NB4 (cell line): ENCODE measurements around the gene MYO7A.

Experiments used
- DNase-seq: peaks from one replicate; pipeline ENCODE4 v3.0.0; 2010; ENCODE audit warnings: low read depth
- H3K4me3 ChIP-seq: one replicate; pipeline ENCODE4 v1.5.1; 2011; ENCODE audit warnings: mild to moderate bottlenecking, low read depth, low read length, moderate library complexity
- MYC ChIP-seq: IDR thresholded peaks from 2 replicates; pipeline ENCODE4 v1.6.1; 2011; ENCODE audit warnings: low read depth, low read length
- POLR2A ChIP-seq: IDR thresholded peaks from 2 replicates; pipeline ENCODE4 v1.6.1; 2011; ENCODE audit warnings: mild to moderate bottlenecking; ENCODE audit not compliant: insufficient read length; ENCODE audit errors: extremely low read depth
- TF ChIP-seq, protein P1 (sequence below): IDR thresholded peaks from one replicate; pipeline ENCODE4 v1.5.1; 2012; ENCODE audit warnings: low read depth, low read length
- TF ChIP-seq, protein P2 (sequence below): IDR thresholded peaks from 2 replicates; pipeline ENCODE4 v1.6.1; 2011; ENCODE audit warnings: low read depth, low read length

Gene MYO7A

DNA sequence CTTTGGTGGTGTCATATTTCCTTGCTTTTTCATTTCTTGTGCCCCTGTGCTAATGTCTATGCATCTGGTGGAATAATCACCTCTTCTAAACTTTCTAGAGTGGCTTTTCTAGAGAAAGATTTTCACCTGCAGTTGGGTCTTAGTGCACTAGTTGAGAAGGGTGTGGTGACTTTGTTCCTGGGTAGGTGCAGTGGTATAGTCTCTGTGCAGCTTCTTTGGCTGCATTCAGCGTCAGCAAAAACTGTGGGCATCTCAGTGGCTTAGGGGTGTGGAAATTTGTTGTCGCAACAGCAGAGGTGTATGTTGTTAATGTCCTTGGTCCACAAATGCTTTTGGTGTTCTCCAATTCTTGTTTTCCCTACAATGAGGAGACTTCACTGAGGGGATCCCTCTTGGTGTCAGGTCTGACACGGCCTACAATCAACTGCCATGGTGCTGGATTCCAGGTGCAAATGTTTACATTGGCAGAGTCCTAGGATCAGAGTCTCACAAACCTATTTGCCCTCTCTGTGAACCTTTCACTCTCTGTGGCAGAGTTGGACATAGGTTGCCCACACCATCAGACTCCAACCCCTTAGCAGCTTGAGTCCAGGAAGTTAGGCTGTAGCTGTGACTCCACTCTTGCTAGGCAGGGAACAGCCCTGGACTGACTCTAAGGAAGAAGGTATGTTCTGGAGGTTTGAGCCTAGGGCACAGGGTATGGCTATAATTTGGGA is 124.7 kb downstream of the MYO7A start:
- no peak for DNase-seq
- TF ChIP-seq, protein P1, sequence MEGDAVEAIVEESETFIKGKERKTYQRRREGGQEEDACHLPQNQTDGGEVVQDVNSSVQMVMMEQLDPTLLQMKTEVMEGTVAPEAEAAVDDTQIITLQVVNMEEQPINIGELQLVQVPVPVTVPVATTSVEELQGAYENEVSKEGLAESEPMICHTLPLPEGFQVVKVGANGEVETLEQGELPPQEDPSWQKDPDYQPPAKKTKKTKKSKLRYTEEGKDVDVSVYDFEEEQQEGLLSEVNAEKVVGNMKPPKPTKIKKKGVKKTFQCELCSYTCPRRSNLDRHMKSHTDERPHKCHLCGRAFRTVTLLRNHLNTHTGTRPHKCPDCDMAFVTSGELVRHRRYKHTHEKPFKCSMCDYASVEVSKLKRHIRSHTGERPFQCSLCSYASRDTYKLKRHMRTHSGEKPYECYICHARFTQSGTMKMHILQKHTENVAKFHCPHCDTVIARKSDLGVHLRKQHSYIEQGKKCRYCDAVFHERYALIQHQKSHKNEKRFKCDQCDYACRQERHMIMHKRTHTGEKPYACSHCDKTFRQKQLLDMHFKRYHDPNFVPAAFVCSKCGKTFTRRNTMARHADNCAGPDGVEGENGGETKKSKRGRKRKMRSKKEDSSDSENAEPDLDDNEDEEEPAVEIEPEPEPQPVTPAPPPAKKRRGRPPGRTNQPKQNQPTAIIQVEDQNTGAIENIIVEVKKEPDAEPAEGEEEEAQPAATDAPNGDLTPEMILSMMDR: no peak
- TF ChIP-seq MYC (no peak), POLR2A (no peak)
- TF ChIP-seq, protein P2, sequence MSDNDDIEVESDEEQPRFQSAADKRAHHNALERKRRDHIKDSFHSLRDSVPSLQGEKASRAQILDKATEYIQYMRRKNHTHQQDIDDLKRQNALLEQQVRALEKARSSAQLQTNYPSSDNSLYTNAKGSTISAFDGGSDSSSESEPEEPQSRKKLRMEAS: no peak
- H3K4me3 ChIP-seq: no peak overlapping the region

DNA sequence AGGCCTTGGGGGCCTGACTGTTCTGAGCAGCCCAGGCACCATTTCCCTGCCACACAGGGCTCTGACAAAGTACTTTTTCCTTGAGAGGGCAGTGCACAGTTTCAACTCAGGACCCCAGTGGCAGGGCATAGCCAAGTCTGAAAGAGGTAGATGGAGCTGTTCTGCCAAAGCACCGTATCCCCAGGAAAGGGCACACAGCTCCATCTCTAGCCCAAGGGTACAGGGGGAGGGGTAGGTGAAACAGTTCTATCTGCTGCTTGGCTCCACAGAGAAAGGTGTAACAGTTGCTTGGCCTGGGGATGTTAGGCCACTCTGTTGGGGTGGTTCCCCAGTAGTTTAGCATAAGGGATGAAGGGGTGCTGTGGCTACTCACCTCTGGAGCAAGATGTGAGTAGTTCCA is 125.6 kb downstream of the MYO7A start:
- no peak for DNase-seq
- TF ChIP-seq, protein P2: no peak
- TF ChIP-seq MYC (no peak), POLR2A (no peak)

DNA sequence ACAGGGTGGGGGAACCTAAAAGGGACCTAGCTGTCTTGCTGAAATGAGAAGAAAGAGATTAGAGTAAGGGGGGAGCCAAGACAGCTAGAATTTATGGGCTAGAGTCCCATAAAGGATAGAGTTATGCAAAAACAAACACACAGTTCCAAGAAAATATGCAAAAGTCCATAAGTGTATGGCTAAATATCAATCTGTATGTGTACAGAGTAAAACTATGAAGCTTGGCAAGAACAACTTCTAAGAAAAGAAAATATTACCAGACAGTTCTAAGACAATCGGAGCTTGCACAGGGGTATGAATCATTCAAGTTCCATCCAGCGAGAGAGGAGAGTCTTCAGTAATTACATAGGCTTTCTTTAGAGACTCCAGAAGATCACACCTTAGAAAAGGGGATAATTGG is 131.6 kb downstream of the MYO7A start:
- no peak for DNase-seq
- H3K4me3 ChIP-seq: no peak overlapping the region
- no peak for TF ChIP-seq POLR2A
- TF ChIP-seq, protein P2: no peak

More for the DNA sequence above, 125.6 kb downstream of the MYO7A start:
- no peak overlapping the region for H3K4me3 ChIP-seq

DNA sequence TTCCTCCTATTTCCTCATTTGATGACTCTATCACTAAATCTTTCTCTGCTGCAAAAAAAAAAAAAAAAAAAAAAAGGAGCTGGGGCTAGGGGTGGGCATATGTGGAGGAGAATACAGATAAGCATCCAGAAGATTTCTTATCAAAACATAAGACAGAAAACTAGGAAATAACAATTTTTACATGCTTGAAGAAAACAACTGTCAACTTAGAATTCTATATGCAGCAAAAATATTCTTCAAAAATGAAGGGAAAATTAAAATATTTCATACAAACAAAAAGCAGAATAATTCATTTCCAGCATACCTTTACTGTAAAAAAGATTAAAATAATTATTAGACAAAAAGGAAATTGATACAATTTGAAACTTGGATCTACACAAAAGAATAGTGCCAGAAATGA is 134.8 kb downstream of the MYO7A start:
- no peak for TF ChIP-seq POLR2A
- no peak for TF ChIP-seq MYC
- TF ChIP-seq, protein P2: no peak
- TF ChIP-seq, protein P1: no peak
- H3K4me3 ChIP-seq: no peak overlapping the region
- DNase-seq: no peak
